ENCODE measurements around the gene PTPRN2.

DNA sequence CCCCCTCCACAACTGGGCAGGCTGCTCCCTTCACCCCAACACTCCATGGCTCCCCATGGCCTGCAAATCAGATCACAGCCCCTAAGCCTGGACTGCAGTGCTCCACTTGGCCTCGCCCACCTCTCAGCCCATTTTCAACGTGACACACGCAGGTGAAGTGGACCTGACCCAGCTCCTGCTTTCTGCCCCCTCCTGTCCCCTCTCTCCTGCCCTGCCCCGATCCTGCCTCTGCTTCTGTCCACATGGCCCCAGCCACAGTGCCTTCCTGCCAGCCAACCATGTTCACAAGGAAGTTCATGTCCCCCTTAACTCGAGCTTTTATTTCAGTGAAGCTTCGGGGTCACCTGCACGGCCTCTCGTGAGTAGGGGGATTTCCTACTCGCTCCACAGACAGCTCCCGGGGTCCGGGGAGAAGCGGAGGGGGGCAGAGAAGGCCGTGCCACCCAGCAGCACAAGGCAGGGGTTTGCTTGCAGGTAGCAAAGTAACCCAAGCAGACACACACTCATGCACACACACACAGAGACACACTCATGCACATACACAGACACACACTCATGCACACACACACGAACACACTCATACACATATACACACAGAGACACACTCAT lies 713.3 kb downstream of the PTPRN2 start:
- TF ChIP-seq, protein P1, sequence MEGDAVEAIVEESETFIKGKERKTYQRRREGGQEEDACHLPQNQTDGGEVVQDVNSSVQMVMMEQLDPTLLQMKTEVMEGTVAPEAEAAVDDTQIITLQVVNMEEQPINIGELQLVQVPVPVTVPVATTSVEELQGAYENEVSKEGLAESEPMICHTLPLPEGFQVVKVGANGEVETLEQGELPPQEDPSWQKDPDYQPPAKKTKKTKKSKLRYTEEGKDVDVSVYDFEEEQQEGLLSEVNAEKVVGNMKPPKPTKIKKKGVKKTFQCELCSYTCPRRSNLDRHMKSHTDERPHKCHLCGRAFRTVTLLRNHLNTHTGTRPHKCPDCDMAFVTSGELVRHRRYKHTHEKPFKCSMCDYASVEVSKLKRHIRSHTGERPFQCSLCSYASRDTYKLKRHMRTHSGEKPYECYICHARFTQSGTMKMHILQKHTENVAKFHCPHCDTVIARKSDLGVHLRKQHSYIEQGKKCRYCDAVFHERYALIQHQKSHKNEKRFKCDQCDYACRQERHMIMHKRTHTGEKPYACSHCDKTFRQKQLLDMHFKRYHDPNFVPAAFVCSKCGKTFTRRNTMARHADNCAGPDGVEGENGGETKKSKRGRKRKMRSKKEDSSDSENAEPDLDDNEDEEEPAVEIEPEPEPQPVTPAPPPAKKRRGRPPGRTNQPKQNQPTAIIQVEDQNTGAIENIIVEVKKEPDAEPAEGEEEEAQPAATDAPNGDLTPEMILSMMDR (IDR thresholded peaks at IDR 0.05), result no peak
- TF ChIP-seq, protein P2, sequence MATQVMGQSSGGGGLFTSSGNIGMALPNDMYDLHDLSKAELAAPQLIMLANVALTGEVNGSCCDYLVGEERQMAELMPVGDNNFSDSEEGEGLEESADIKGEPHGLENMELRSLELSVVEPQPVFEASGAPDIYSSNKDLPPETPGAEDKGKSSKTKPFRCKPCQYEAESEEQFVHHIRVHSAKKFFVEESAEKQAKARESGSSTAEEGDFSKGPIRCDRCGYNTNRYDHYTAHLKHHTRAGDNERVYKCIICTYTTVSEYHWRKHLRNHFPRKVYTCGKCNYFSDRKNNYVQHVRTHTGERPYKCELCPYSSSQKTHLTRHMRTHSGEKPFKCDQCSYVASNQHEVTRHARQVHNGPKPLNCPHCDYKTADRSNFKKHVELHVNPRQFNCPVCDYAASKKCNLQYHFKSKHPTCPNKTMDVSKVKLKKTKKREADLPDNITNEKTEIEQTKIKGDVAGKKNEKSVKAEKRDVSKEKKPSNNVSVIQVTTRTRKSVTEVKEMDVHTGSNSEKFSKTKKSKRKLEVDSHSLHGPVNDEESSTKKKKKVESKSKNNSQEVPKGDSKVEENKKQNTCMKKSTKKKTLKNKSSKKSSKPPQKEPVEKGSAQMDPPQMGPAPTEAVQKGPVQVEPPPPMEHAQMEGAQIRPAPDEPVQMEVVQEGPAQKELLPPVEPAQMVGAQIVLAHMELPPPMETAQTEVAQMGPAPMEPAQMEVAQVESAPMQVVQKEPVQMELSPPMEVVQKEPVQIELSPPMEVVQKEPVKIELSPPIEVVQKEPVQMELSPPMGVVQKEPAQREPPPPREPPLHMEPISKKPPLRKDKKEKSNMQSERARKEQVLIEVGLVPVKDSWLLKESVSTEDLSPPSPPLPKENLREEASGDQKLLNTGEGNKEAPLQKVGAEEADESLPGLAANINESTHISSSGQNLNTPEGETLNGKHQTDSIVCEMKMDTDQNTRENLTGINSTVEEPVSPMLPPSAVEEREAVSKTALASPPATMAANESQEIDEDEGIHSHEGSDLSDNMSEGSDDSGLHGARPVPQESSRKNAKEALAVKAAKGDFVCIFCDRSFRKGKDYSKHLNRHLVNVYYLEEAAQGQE (IDR thresholded peaks at IDR 0.05; ENCODE audit: insufficient read depth in 1 of 2, low read depth in 2 of 2, low read length in 1 of 2), result no peak
- TF ChIP-seq TCF7L2 (IDR thresholded peaks at IDR 0.05; ENCODE audit: low read depth, low read length) (no peak), POLR2AphosphoS5 (IDR thresholded peaks at IDR 0.05; ENCODE audit: low read depth, low read length) (no peak), SIN3A (IDR thresholded peaks at IDR 0.05; ENCODE audit: borderline replicate concordance, insufficient read depth, low read depth, low read length) (no peak)
